Astrocyte of the hippocampus (primary cell): ENCODE data around the gene UBTD1.
A peak's percentile ranks its signal among the peaks of the same experiment; 100 is the strongest.
"Not testable (repeated sequence)": the region's sequence is repeated elsewhere in the genome, so short reads cannot be mapped to it uniquely, and the experiment has no call there.

Experiments
- DNase-seq: peaks from one replicate; pipeline ENCODE4 v3.0.0; 2011; ENCODE audit warnings: low read depth, low spot score

Gene UBTD1

GRCh38 chr10:97514344-97514743 is 15.6 kb downstream of the UBTD1 start:
- no peak for DNase-seq

GRCh38 chr10:97515271-97515978 is 16.7 kb downstream of the UBTD1 start:
- no peak for DNase-seq

- no peak for DNase-seq
Measured at GRCh38 chr10:97517096-97517750, 18.5 kb downstream of the UBTD1 start.

GRCh38 chr10:97517778-97518300 is 19.1 kb downstream of the UBTD1 start:
- DNase-seq, result no peak

- no peak for DNase-seq
Measured at GRCh38 chr10:97518301-97519043, 19.7 kb downstream of the UBTD1 start.

GRCh38 chr10:97519342-97519741 is 20.6 kb downstream of the UBTD1 start:
- DNase-seq, result peak; percentile 61

GRCh38 chr10:97520520-97520919 is 21.8 kb downstream of the UBTD1 start:
- DNase-seq, result no peak

- DNase-seq, result no peak
Measured at GRCh38 chr10:97520978-97521761, 22.4 kb downstream of the UBTD1 start.

GRCh38 chr10:97522071-97522470 is 23.3 kb downstream of the UBTD1 start:
- DNase-seq, result no peak

GRCh38 chr10:97522937-97523336 is 24.2 kb downstream of the UBTD1 start:
- no peak for DNase-seq

- DNase-seq, result no peak
Measured at GRCh38 chr10:97525086-97525485, 26.4 kb downstream of the UBTD1 start.

- DNase-seq, result no peak
Measured at GRCh38 chr10:97525683-97526110, 27.0 kb downstream of the UBTD1 start.

GRCh38 chr10:97528876-97529275 is 30.2 kb downstream of the UBTD1 start:
- not testable (repeated sequence) for DNase-seq

- DNase-seq, result no peak
Measured at GRCh38 chr10:97529685-97530465, 31.2 kb downstream of the UBTD1 start.

GRCh38 chr10:97531401-97531986 is 32.8 kb downstream of the UBTD1 start:
- DNase-seq, result no peak

- DNase-seq, result peak; percentile 81
Measured at GRCh38 chr10:97532935-97533671, 34.4 kb downstream of the UBTD1 start.

- DNase-seq, result no peak
Measured at GRCh38 chr10:97533888-97534287, 35.2 kb downstream of the UBTD1 start.

- no peak for DNase-seq
Measured at GRCh38 chr10:97534746-97535367, 36.1 kb downstream of the UBTD1 start.

- DNase-seq, result no peak
Measured at GRCh38 chr10:97537186-97537869, 38.6 kb downstream of the UBTD1 start.
